T-helper 2 cell treated with Interferon-gamma antibody and Interleukin-4, amounts not matched to agents 5 μg/mL and 100 μg/mL, for 36 hours (primary cell): ENCODE data around the gene GMDS.
A peak's percentile ranks its signal among the peaks of the same experiment; 100 is the strongest.

Experiments
- DNase-seq: peaks from one replicate; pipeline ENCODE4 v3.0.0; 2021; ENCODE audit warnings: low spot score
- H3K27ac Mint-ChIP-seq: one replicate; pipeline ENCODE4 v1.8.0; 2021; ENCODE audit warnings: mild to moderate bottlenecking, mixed read lengths
- H3K27me3 Mint-ChIP-seq: one replicate; pipeline ENCODE4 v1.8.0; 2021; ENCODE audit warnings: low read depth, mixed read lengths
- H3K36me3 Mint-ChIP-seq: one replicate; pipeline ENCODE4 v1.8.0; 2021; ENCODE audit warnings: low read depth, mixed read lengths
- H3K4me1 Mint-ChIP-seq: one replicate; pipeline ENCODE4 v1.8.0; 2021; ENCODE audit warnings: low read depth, mixed read lengths
- H3K4me3 Mint-ChIP-seq: one replicate; pipeline ENCODE4 v1.8.0; 2022; ENCODE audit warnings: mild to moderate bottlenecking, moderate library complexity, mixed read lengths
- H3K9me3 Mint-ChIP-seq: one replicate; pipeline ENCODE4 v1.8.0; 2021; ENCODE audit warnings: mixed read lengths

Gene GMDS

GRCh38 chr6:2254747-2255146 is 9.3 kb upstream of the GMDS start:
- peaks cover 42% of the 10 kb centered on the region for H3K36me3 Mint-ChIP-seq
- peaks cover 16% of the 10 kb centered on the region for H3K9me3 Mint-ChIP-seq
- H3K4me1 Mint-ChIP-seq = no peaks in the 10 kb centered on the region
- H3K4me3 Mint-ChIP-seq = no peak overlapping the region
- H3K27me3 Mint-ChIP-seq = no peaks in the 10 kb centered on the region
- no peak for DNase-seq
- H3K27ac Mint-ChIP-seq = no peak overlapping the region

- Mint-ChIP-seq H3K4me3 (no peak overlapping the region), H3K36me3 (peaks cover 26% of the 10 kb centered on the region), H3K4me1 (peaks cover 24% of the 10 kb centered on the region), H3K27ac (no peak overlapping the region), H3K9me3 (no peaks in the 10 kb centered on the region), H3K27me3 (no peaks in the 10 kb centered on the region)
- DNase-seq = no peak
Observed at GRCh38 chr6:2249126-2249525, 3.7 kb upstream of the GMDS start.

- H3K4me3 Mint-ChIP-seq = peak overlapping the region; percentile 4
- H3K9me3 Mint-ChIP-seq = no peaks in the 10 kb centered on the region
- peaks cover 35% of the 10 kb centered on the region for H3K4me1 Mint-ChIP-seq
- H3K36me3 Mint-ChIP-seq = peaks cover 15% of the 10 kb centered on the region
- DNase-seq = no peak
- H3K27me3 Mint-ChIP-seq = no peaks in the 10 kb centered on the region
- no peak overlapping the region for H3K27ac Mint-ChIP-seq
Observed at GRCh38 chr6:2247664-2248063, 2.3 kb upstream of the GMDS start.

- peaks cover 45% of the 10 kb centered on the region for H3K4me1 Mint-ChIP-seq
- no peaks in the 10 kb centered on the region for H3K27me3 Mint-ChIP-seq
- H3K36me3 Mint-ChIP-seq = peaks cover 7% of the 10 kb centered on the region
- peak; percentile 19 for DNase-seq
- no peaks in the 10 kb centered on the region for H3K9me3 Mint-ChIP-seq
- peak overlapping the region; percentile 92 for H3K4me3 Mint-ChIP-seq
- peak overlapping the region; percentile 93 for H3K27ac Mint-ChIP-seq
Observed at GRCh38 chr6:2245877-2246863, 765 bp upstream of the GMDS start.

GRCh38 chr6:2244261-2245102 is 923 bp downstream of the GMDS start:
- DNase-seq = no peak
- H3K27me3 Mint-ChIP-seq = no peaks in the 10 kb centered on the region
- no peaks in the 10 kb centered on the region for H3K9me3 Mint-ChIP-seq
- H3K4me1 Mint-ChIP-seq = peaks cover 45% of the 10 kb centered on the region
- peak overlapping the region; percentile 92 for H3K4me3 Mint-ChIP-seq
- H3K27ac Mint-ChIP-seq = peak overlapping the region; percentile 73
- peaks cover 6% of the 10 kb centered on the region for H3K36me3 Mint-ChIP-seq

- H3K27ac Mint-ChIP-seq = no peak overlapping the region
- H3K4me3 Mint-ChIP-seq = no peak overlapping the region
- H3K4me1 Mint-ChIP-seq = peaks cover 36% of the 10 kb centered on the region
Observed at GRCh38 chr6:2242311-2242710, 3.1 kb downstream of the GMDS start.

GRCh38 chr6:2240961-2241360 is 4.4 kb downstream of the GMDS start:
- H3K4me3 Mint-ChIP-seq = no peak overlapping the region
- H3K4me1 Mint-ChIP-seq = peaks cover 29% of the 10 kb centered on the region
- H3K36me3 Mint-ChIP-seq = peaks cover 1% of the 10 kb centered on the region
- no peak overlapping the region for H3K27ac Mint-ChIP-seq
- no peaks in the 10 kb centered on the region for H3K9me3 Mint-ChIP-seq
- no peak for DNase-seq
- H3K27me3 Mint-ChIP-seq = no peaks in the 10 kb centered on the region

More at GRCh38 chr6:2242311-2242710, 3.1 kb downstream of the GMDS start:
- no peak for DNase-seq
- Mint-ChIP-seq H3K36me3 (peaks cover 1% of the 10 kb centered on the region), H3K27me3 (no peaks in the 10 kb centered on the region), H3K9me3 (no peaks in the 10 kb centered on the region)

GRCh38 chr6:2237001-2237400 is 8.4 kb downstream of the GMDS start:
- Mint-ChIP-seq H3K27me3 (no peaks in the 10 kb centered on the region), H3K9me3 (no peaks in the 10 kb centered on the region), H3K36me3 (peaks cover 2% of the 10 kb centered on the region), H3K4me1 (peaks cover 18% of the 10 kb centered on the region), H3K4me3 (no peak overlapping the region), H3K27ac (no peak overlapping the region)
- DNase-seq = no peak

GRCh38 chr6:2235777-2236495 is 9.5 kb downstream of the GMDS start:
- DNase-seq = no peak
- Mint-ChIP-seq H3K27me3 (no peaks in the 10 kb centered on the region), H3K4me3 (no peak overlapping the region), H3K36me3 (peaks cover 2% of the 10 kb centered on the region), H3K4me1 (peaks cover 22% of the 10 kb centered on the region), H3K27ac (no peak overlapping the region), H3K9me3 (no peaks in the 10 kb centered on the region)

GRCh38 chr6:2232445-2232844 is 13.0 kb downstream of the GMDS start:
- Mint-ChIP-seq H3K27me3 (no peaks in the 10 kb centered on the region), H3K4me3 (no peak overlapping the region), H3K9me3 (no peaks in the 10 kb centered on the region), H3K36me3 (peaks cover 2% of the 10 kb centered on the region), H3K27ac (no peak overlapping the region), H3K4me1 (peaks cover 23% of the 10 kb centered on the region)
- DNase-seq = no peak

GRCh38 chr6:2231438-2231837 is 14.0 kb downstream of the GMDS start:
- H3K4me3 Mint-ChIP-seq = no peak overlapping the region
- H3K27me3 Mint-ChIP-seq = no peaks in the 10 kb centered on the region
- no peak overlapping the region for H3K27ac Mint-ChIP-seq
- no peaks in the 10 kb centered on the region for H3K9me3 Mint-ChIP-seq
- peaks cover 2% of the 10 kb centered on the region for H3K36me3 Mint-ChIP-seq
- no peak for DNase-seq
- peaks cover 23% of the 10 kb centered on the region for H3K4me1 Mint-ChIP-seq

- Mint-ChIP-seq H3K27me3 (no peaks in the 10 kb centered on the region), H3K27ac (no peak overlapping the region), H3K36me3 (peaks cover 2% of the 10 kb centered on the region), H3K9me3 (no peaks in the 10 kb centered on the region), H3K4me3 (peak overlapping the region; percentile 25), H3K4me1 (peaks cover 23% of the 10 kb centered on the region)
- DNase-seq = no peak
Observed at GRCh38 chr6:2230659-2231277, 14.6 kb downstream of the GMDS start.

- no peaks in the 10 kb centered on the region for H3K27me3 Mint-ChIP-seq
- no peak overlapping the region for H3K27ac Mint-ChIP-seq
- H3K36me3 Mint-ChIP-seq = peaks cover 2% of the 10 kb centered on the region
- no peak for DNase-seq
- no peaks in the 10 kb centered on the region for H3K9me3 Mint-ChIP-seq
- no peak overlapping the region for H3K4me3 Mint-ChIP-seq
- H3K4me1 Mint-ChIP-seq = peaks cover 23% of the 10 kb centered on the region
Observed at GRCh38 chr6:2229742-2230141, 15.7 kb downstream of the GMDS start.
